Measurements from ENCODE around the gene MCM3AP.

The MCM3AP gene

GRCh38 chr21:46297338-46298271 lies 12.2 kb upstream of the MCM3AP start:
- H3K4me1 Mint-ChIP-seq (ENCODE audit: low read depth): peaks cover 26% of the 10 kb centered on the region
- peaks cover 4% of the 10 kb centered on the region for H3K36me3 Mint-ChIP-seq (ENCODE audit: low read depth)

GRCh38 chr21:46295996-46296752 lies 10.8 kb upstream of the MCM3AP start:
- H3K27me3 Mint-ChIP-seq: peaks cover 35% of the 10 kb centered on the region
- H3K4me1 Mint-ChIP-seq (ENCODE audit: low read depth): peaks cover 26% of the 10 kb centered on the region
- peak overlapping the region; percentile 23 for H3K4me3 Mint-ChIP-seq
- H3K9me3 Mint-ChIP-seq: no peaks in the 10 kb centered on the region
- intact Hi-C loops (cut with micrococcal nuclease): no loop called here
- H3K36me3 Mint-ChIP-seq (ENCODE audit: low read depth): peaks cover 17% of the 10 kb centered on the region
- H3K27ac Mint-ChIP-seq: peak overlapping the region; percentile 72

More at GRCh38 chr21:46297338-46298271, 12.2 kb upstream of the MCM3AP start:
- intact Hi-C loops (cut with micrococcal nuclease): no loop called here
- Mint-ChIP-seq H3K9me3 (no peaks in the 10 kb centered on the region), H3K27ac (peak overlapping the region; percentile 50), H3K27me3 (peaks cover 35% of the 10 kb centered on the region), H3K4me3 (peak overlapping the region; percentile 73)

DNA sequence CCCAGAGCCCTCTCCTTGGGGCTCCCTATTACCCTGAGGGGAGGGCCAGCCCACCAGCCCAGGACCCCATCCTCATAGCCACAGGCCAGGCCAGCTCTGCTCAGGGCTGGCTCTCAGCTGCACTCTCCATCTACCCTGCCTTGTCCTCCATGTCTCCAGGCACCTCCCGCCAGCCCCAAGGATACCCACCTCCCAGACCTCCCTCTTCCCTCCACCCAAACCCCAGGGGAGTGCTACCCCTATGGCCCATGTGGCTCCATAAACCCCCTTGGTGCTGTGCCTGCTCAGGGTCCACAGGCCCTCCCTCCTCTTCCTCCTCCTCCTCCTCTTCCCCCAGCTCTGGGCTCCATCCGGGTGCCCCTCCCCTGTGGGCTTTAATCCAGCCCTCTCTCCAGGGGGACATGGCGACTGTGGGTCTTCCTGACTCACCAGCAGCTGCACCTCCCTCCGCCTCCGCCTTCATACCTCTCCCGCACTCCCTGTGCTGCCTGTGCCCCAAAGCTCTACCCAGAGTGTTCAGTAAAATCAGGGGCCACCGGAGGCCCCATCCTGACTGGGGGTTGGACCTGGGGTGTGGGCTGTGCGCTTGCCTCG lies 9.9 kb upstream of the MCM3AP start:
- Mint-ChIP-seq H3K4me1 (ENCODE audit: low read depth) (peaks cover 26% of the 10 kb centered on the region), H3K4me3 (no peak overlapping the region), H3K27ac (peak overlapping the region; percentile 72), H3K9me3 (no peaks in the 10 kb centered on the region), H3K27me3 (peaks cover 35% of the 10 kb centered on the region), H3K36me3 (ENCODE audit: low read depth) (peaks cover 21% of the 10 kb centered on the region)
- intact Hi-C loops (cut with micrococcal nuclease): no loop called here

- intact Hi-C loops (cut with micrococcal nuclease): no loop called here
- H3K4me1 Mint-ChIP-seq (ENCODE audit: low read depth): peaks cover 29% of the 10 kb centered on the region
- peak overlapping the region; percentile 72 for H3K27ac Mint-ChIP-seq
- H3K36me3 Mint-ChIP-seq (ENCODE audit: low read depth): peaks cover 27% of the 10 kb centered on the region
- H3K9me3 Mint-ChIP-seq: no peaks in the 10 kb centered on the region
- H3K4me3 Mint-ChIP-seq: no peak overlapping the region
- peaks cover 35% of the 10 kb centered on the region for H3K27me3 Mint-ChIP-seq
These were observed 9.3 kb upstream of the MCM3AP start for GRCh38 chr21:46294647-46295176.

- Mint-ChIP-seq H3K4me3 (no peak overlapping the region), H3K4me1 (ENCODE audit: low read depth) (peaks cover 45% of the 10 kb centered on the region), H3K9me3 (no peaks in the 10 kb centered on the region), H3K27ac (no peak overlapping the region), H3K27me3 (peaks cover 12% of the 10 kb centered on the region), H3K36me3 (ENCODE audit: low read depth) (peaks cover 38% of the 10 kb centered on the region)
- intact Hi-C loops (cut with micrococcal nuclease): no loop called here
These were observed 6.2 kb upstream of the MCM3AP start for GRCh38 chr21:46291561-46291960.

DNA sequence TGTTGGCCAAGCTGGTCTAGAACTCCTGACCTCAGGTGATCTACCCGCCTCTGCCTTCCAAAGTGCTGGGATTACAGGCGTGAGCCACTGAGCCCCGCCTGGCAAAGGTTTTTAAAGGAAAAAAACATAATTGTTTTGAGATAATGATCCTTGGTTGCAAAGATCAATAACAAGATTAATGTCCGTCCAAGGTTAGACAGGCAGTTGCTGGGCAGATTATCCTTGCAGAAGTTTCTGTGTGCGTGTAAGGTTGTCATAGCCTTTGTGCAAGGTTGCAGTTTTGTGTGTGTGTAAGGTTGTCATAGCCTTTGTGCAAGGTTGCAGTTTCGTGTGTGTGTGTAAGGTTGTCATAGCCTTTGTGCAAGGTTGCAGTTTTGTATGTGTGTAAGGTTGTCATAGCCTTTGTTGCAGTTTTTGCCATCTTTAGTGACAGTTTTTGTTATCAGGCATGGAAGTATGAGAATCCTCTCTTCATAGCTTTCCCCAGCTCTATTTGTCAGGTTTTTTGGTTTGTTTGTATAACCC lies 4.3 kb upstream of the MCM3AP start:
- H3K9me3 Mint-ChIP-seq: no peaks in the 10 kb centered on the region
- intact Hi-C loops (cut with micrococcal nuclease): no loop called here
- H3K27ac Mint-ChIP-seq: no peak overlapping the region
- no peaks in the 10 kb centered on the region for H3K27me3 Mint-ChIP-seq
- peaks cover 55% of the 10 kb centered on the region for H3K36me3 Mint-ChIP-seq (ENCODE audit: low read depth)
- H3K4me1 Mint-ChIP-seq (ENCODE audit: low read depth): peaks cover 38% of the 10 kb centered on the region
- no peak overlapping the region for H3K4me3 Mint-ChIP-seq

- H3K36me3 Mint-ChIP-seq (ENCODE audit: low read depth): peaks cover 72% of the 10 kb centered on the region
- no peaks in the 10 kb centered on the region for H3K27me3 Mint-ChIP-seq
- peak overlapping the region; percentile 13 for H3K4me3 Mint-ChIP-seq
- H3K9me3 Mint-ChIP-seq: no peaks in the 10 kb centered on the region
- H3K4me1 Mint-ChIP-seq (ENCODE audit: low read depth): peaks cover 55% of the 10 kb centered on the region
- H3K27ac Mint-ChIP-seq: peak overlapping the region; percentile 91
- intact Hi-C loops (cut with micrococcal nuclease): no loop called here
These were observed 2.1 kb upstream of the MCM3AP start for GRCh38 chr21:46287541-46287940.

GRCh38 chr21:46286648-46287002 lies 1.2 kb upstream of the MCM3AP start:
- H3K9me3 Mint-ChIP-seq: no peaks in the 10 kb centered on the region
- peak overlapping the region; percentile 95 for H3K4me3 Mint-ChIP-seq
- peaks cover 64% of the 10 kb centered on the region for H3K4me1 Mint-ChIP-seq (ENCODE audit: low read depth)
- no peaks in the 10 kb centered on the region for H3K27me3 Mint-ChIP-seq
- H3K27ac Mint-ChIP-seq: peak overlapping the region; percentile 98
- intact Hi-C loops (cut with micrococcal nuclease): loop anchor here (1.0 kb wide), 2 partner anchors 38 to 58 kb away; partner anchors contain the start of genes LSS and PCNT
- peaks cover 73% of the 10 kb centered on the region for H3K36me3 Mint-ChIP-seq (ENCODE audit: low read depth)

GRCh38 chr21:46285761-46286647 lies 593 bp upstream of the MCM3AP start, which contains the start of gene YBEY:
Gene YBEY, plus strand, starts transcription at chr21:46286342. Its CDS starts 572 bp downstream, at chr21:46286914.
- H3K27ac Mint-ChIP-seq: peak within 1 kb of the TSS; percentile 98
- H3K9me3 Mint-ChIP-seq: no peaks in the 10 kb centered on the region
- intact Hi-C loops (cut with micrococcal nuclease): loop anchor here (1.0 kb wide), 2 partner anchors 38 to 58 kb away; partner anchors contain the start of genes LSS and PCNT
- peak within 1 kb of the TSS; percentile 95 for H3K4me3 Mint-ChIP-seq
- no peaks in the 10 kb centered on the region for H3K27me3 Mint-ChIP-seq
- peaks cover 70% of the 10 kb centered on the region for H3K4me1 Mint-ChIP-seq (ENCODE audit: low read depth)
- H3K36me3 Mint-ChIP-seq (ENCODE audit: low read depth): peaks cover 73% of the 10 kb centered on the region

GRCh38 chr21:46284733-46285132 lies 678 bp downstream of the MCM3AP start:
- peaks cover 78% of the 10 kb centered on the region for H3K36me3 Mint-ChIP-seq (ENCODE audit: low read depth)
- peak overlapping the region; percentile 95 for H3K4me3 Mint-ChIP-seq
- intact Hi-C loops (cut with micrococcal nuclease): no loop called here
- H3K27ac Mint-ChIP-seq: peak overlapping the region; percentile 98
- H3K27me3 Mint-ChIP-seq: no peaks in the 10 kb centered on the region
- H3K9me3 Mint-ChIP-seq: no peaks in the 10 kb centered on the region
- peaks cover 66% of the 10 kb centered on the region for H3K4me1 Mint-ChIP-seq (ENCODE audit: low read depth)

DNA sequence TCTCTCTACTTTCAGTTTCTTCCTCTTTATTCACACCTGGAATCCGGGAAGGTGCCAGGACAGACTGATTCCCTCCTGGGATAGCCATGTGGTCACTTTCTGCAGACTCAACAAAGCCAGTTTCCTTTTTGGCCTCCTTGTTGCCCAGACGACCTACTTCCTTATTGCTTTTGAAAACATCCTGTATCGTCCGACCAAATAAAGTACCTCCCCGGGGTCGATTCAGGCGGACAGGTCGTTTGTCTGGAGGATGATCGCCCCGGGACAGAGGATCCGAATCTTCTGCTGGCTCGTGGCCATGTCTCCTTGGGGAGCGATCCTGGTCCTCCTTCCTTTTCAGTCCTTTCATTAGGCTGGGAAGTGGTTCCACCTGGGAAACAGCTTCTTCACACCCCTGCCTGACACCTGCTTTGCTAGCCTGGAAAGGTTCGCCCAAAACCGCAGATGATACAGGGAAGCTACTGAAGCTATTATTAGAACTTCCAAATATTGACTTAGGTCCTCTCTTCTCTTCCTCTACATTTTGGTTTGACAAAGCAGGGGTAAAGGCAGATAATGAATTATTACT lies 1.2 kb downstream of the MCM3AP start:
- Mint-ChIP-seq H3K9me3 (no peaks in the 10 kb centered on the region), H3K4me1 (ENCODE audit: low read depth) (peaks cover 62% of the 10 kb centered on the region), H3K27ac (peak overlapping the region; percentile 98), H3K27me3 (no peaks in the 10 kb centered on the region), H3K36me3 (ENCODE audit: low read depth) (peaks cover 78% of the 10 kb centered on the region), H3K4me3 (peak overlapping the region; percentile 95)
- intact Hi-C loops (cut with micrococcal nuclease): no loop called here

DNA sequence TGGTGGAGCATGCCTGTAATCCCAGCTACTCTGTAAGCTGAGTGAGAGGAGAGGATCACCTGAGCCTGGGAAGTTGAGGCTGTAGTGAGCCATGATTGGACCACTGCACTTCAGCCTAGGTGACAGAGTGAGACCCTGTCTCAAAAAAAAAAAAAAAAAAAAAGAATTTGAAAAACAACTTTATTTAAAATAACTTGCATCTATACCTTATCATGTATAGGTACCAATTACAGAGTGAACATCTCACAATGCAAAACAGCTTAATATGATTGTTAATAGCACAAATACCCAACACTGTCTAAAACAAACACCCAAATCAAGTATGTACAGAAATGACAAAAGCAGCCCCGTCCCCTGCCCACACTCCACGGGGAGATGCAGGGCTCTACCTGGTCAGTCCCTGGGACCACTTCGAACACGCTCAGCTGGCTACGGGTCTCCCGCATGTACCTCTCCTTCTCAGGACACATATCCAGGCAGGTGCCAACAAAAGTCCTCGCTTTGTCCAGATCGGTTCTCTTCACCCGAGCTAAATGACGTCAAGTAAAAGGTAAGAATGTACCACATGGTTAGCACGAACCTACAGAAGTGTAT lies 10.5 kb downstream of the MCM3AP start:
- H3K27ac Mint-ChIP-seq: no peak overlapping the region
- H3K9me3 Mint-ChIP-seq: no peaks in the 10 kb centered on the region
- intact Hi-C loops (cut with micrococcal nuclease): no loop called here

More for the DNA sequence above, 10.5 kb downstream of the MCM3AP start:
- Mint-ChIP-seq H3K36me3 (ENCODE audit: low read depth) (peaks cover 100% of the 10 kb centered on the region), H3K4me3 (no peak overlapping the region), H3K4me1 (ENCODE audit: low read depth) (no peaks in the 10 kb centered on the region), H3K27me3 (no peaks in the 10 kb centered on the region)

All from dendritic cell treated with granulocyte-macrophage colony-stimulating factor and Interleukin-4, amounts not matched to agents 40 ng/mL and 50 ng/mL, for 4 days (primary cell).